Measurements from ENCODE around the gene PROM1.

Gene PROM1

GRCh38 chr4:15942283-15942682 is 141.5 kb downstream of the PROM1 start:
- DNase-seq (ENCODE audit: low read depth): no peak

- no peak for DNase-seq (ENCODE audit: low read depth)
Observed at GRCh38 chr4:15938640-15939039, 145.2 kb downstream of the PROM1 start, which contains the start of gene FGFBP1. Gene FGFBP1 (minus strand): TSS chr4:15938740. CDS start chr4:15936632, 2,108 bp downstream.

- no peak for DNase-seq (ENCODE audit: low read depth)
Observed at GRCh38 chr4:15938182-15938581, 145.6 kb downstream of the PROM1 start.

GRCh38 chr4:15936495-15936894 is 147.3 kb downstream of the PROM1 start:
- DNase-seq (ENCODE audit: low read depth): no peak

GRCh38 chr4:15935504-15936402 is 148.1 kb downstream of the PROM1 start:
- no peak for DNase-seq (ENCODE audit: low read depth)

DNA sequence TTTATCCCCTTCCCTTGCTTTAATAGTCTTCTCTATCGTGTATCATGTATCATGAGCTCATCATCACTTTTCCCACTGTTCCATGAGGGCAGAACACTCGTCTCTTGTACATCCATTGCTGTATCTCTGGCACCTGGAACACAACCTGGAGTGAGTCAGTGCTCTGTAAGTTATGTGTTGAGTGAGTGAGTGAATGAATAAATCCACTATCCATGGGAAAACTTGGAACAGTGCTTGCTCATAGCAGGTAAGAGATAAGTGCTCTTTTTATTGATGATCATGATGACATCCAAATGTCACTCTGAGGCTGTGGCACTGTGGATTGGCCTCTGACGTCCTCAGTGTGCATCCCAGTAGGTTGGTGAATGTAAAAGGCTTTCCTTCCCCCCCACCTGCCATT is 149.6 kb downstream of the PROM1 start:
- DNase-seq (ENCODE audit: low read depth): no peak

DNA sequence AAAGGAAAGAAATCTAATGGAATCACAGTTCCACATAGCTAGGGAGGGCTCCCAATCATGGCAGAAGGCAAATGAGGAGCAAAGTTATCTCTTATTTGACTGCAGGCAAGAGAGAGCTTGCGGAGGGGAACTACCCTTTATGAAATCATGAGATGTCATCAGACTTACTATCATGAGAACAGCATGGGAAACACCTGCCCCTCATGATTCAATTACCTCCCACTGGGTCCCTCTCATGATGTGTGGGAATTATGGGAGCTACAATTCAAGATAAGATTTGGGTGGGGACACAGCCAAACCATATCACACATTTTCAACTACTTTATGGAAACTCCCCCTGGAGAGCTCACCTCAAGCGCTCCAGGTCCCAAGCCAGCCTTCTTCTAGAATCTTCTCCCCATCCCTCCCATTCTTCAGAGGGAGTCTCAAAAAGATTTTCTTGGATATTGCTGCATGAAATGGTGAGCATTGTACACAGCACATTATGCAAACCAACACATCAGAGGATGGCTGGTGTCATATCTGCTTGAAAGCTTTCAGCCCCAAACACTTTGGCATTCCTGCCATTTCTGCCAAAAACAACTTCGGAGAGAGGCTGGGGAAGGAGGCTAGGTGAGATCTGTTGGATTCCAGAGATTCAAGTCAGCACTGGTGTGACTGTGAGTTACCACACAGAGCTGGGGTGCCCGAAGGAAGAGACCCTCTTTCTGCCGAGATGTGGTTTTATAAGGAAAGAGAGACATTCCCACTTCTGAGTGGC is 152.2 kb downstream of the PROM1 start:
- no peak for DNase-seq (ENCODE audit: low read depth)

- DNase-seq (ENCODE audit: low read depth): no peak
Observed at GRCh38 chr4:15930314-15930713, 153.5 kb downstream of the PROM1 start.

DNA sequence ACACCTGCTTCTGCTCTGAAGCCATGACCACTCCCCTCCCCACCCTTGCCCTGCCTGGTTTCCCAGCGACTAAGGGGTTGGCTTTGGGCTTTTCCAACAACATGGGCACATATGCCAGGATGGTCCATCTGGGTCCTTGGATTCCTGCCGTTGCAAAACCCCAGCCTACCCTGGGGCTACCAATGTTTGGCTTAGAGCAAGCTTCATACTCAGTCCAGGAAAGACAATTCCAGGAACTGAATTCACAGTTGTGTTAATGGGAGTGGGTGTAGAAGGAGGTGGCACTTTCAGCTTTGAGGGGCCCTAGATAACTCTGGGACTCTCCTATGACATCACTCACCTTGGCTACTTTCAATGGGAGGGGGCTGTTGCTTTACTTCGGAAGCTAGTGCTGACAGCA is 154.3 kb downstream of the PROM1 start:
- no peak for DNase-seq (ENCODE audit: low read depth)

DNA sequence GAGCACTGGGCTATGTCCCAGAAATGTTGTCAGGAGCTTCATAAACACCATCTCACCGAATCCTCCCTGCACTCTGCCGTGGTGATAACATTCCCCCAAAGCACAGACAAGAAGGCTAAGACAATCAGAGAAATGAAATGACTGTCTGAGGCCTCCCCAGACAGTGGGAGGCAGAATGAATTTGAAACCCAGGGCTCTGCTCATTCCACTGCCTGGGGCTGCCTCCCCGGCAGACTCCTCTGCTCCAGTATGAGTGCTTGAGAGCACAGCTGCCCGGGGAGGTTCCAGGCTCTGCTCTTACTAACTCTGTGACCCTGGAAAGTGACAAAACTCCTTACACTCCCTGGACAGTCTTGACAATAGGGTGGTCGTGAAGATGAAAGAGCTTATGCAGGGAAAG is 154.9 kb downstream of the PROM1 start:
- no peak for DNase-seq (ENCODE audit: low read depth)

GRCh38 chr4:15926486-15926885 is 157.3 kb downstream of the PROM1 start:
- no peak for DNase-seq (ENCODE audit: low read depth)

GRCh38 chr4:15925830-15926229 is 158.0 kb downstream of the PROM1 start:
- no peak for DNase-seq (ENCODE audit: low read depth)

DNA sequence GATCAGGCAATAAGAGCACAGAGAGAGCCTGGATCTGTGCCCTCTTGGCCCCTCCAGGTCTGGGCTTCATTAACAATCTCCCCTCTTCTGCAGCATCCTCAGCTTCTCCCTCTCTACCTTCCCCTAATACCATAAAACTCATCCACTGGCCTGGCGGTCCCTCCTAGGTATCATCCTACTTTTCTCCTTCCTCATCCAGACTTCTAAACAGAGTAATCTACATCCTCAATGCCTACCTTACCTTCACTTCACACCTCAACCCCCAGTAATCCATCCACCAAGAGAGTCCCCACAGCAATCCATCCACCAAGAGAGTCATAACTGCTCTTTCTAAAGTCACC is 162.3 kb downstream of the PROM1 start:
- no peak for DNase-seq (ENCODE audit: low read depth)

DNA sequence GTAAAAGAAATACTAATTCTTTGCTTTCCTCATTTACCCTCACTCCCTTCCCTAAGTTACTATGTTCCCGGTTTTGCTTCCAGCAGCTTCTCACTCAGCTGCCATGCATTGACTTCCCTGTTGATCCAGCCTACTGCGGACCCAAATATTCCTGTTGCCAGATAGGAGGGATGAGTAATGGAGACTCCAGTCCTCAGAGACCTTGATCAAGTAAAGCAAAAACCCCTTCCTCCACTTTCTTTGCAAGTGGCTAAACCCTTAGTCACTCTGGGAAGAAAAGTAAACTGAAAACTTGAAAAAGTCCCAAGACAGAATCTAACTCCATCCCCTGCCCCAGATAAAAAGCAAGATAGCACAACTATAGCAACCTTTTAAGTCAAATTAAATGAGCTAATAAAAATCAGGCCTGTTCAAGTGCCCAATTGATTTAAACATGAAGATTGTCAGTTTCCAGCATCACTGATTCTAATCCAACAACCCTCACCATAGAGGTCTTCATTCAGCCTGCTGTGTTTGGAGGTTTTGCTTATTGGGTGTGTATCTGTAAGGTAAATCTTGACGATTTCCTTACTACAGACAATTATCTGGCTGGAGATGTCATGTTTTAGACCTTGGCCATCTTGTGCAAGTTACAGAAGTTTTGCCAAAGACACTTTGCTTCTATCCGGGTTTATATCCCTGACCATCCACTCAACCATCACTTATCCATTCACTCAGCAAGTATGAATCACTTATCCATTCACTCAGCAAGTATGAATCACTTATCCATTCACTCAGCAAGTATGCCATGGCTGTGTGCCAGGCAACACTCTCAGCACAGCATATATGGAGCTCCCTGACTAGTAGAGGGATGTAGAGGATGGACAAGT is 162.9 kb downstream of the PROM1 start:
- no peak for DNase-seq (ENCODE audit: low read depth)

DNA sequence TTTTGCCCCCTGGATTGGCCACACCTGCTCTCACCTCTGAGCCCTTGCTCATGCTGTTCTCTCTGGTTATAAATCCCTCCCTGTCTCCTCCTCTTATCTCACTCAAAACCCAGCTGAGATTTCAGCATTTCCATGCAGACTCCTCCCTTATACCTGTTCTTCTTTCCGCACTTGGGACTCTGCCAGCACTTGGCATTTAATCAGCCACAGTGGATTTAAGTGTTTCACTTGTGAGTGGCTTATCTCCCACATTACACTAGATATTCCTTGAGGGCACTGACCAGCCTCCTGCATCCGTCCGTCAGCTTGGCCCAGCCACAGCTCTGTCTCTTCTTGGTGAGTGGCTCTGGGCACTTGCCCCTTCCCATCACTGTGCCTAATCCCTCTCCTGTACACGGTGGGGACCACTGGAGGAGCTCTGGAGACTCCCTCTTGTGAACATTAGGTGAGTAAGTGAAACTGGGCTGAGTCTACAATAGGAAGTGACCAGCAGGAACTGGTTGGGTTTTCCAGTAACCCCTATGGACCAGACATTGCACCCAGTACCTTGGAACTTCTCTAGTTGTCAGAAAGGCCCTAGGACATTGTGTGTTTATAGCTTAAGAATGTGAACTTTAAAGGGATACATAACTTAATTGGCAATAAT is 165.2 kb downstream of the PROM1 start:
- DNase-seq (ENCODE audit: low read depth): no peak

Measured in T-helper 22 cell (primary cell).